Fibroblast of peridontal ligament (primary cell): ENCODE results near the gene EIF1.
A peak's percentile ranks its signal among the peaks of the same experiment; 100 is the strongest.
"Not testable (repeated sequence)": the region's sequence is repeated elsewhere in the genome, so short reads cannot be mapped to it uniquely, and the experiment has no call there.

Source experiments
- DNase-seq: peaks from one replicate; pipeline ENCODE4 v3.0.0-alpha.2; 2010; ENCODE audit errors: extremely low read depth

EIF1 gene

GRCh38 chr17:41678907-41679739, 9.6 kb upstream of the EIF1 start:
- DNase-seq: peak; percentile 55

GRCh38 chr17:41679740-41680425, 8.8 kb upstream of the EIF1 start:
- no peak for DNase-seq

- no peak for DNase-seq
Observed at GRCh38 chr17:41680426-41681040, 8.2 kb upstream of the EIF1 start.

- no peak for DNase-seq
Observed at GRCh38 chr17:41681776-41682175, 6.9 kb upstream of the EIF1 start.

DNA sequence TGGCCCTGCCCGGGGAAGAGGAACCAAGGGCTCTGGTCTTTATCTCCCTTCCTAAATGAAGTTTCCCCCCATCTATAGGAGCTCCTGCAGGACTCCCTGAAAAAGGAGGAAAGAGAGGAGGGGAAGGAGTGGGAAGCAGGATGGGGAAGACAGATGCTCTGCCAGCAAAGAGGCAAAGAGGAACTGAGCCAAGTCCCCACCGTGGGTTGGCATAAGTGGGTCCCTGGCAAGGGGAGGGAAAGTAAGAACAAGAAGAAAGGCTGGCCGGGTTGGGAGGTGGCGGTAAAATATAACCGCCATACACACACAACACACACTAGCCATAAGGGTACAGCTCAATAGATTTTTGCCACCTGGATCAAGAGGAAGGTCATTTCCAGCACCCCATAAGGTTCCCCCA, 6.1 kb upstream of the EIF1 start:
- no peak for DNase-seq

GRCh38 chr17:41683441-41684007, 5.2 kb upstream of the EIF1 start:
- no peak for DNase-seq

DNA sequence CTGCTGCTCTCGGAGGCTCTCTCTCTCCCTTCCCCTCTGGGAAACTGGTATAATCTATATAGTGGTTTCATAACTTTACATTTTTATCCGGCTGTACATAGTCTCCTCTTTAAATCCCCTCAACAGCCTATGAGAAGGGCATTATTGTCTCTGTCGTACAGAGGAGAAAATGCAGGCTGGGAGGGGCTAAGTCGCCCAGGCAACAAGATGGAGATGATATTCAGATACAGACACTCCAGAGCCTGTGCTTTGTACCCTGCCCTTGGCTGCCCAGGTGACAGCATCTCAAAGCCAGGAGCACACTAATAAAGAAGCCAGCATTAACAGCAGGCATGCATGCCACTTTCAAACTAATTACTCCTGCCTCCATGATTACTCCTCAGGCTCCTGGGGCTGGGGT, 4.7 kb upstream of the EIF1 start:
- DNase-seq: no peak

- DNase-seq: not testable (repeated sequence)
Observed at GRCh38 chr17:41685753-41686152, 2.9 kb upstream of the EIF1 start.

DNA sequence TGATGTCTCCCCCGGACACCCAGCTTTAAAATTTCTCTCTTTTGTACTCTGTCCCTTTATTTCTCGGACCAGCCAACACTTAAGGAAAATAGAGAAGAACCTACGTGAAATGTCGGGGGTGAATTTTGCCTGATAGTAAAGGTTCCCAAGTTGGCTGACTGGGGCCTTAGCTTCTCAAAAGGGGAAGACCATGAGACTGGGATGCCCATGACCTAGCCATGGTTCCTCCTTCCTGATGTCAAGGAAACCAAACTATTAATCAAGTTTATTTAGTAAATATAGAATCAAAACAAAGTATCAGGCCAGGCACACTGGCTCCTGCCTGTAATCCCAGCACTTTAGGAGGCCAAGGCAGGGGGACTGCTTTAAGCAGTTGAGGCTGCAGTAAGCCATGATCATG, 2.4 kb upstream of the EIF1 start:
- no peak for DNase-seq

DNA sequence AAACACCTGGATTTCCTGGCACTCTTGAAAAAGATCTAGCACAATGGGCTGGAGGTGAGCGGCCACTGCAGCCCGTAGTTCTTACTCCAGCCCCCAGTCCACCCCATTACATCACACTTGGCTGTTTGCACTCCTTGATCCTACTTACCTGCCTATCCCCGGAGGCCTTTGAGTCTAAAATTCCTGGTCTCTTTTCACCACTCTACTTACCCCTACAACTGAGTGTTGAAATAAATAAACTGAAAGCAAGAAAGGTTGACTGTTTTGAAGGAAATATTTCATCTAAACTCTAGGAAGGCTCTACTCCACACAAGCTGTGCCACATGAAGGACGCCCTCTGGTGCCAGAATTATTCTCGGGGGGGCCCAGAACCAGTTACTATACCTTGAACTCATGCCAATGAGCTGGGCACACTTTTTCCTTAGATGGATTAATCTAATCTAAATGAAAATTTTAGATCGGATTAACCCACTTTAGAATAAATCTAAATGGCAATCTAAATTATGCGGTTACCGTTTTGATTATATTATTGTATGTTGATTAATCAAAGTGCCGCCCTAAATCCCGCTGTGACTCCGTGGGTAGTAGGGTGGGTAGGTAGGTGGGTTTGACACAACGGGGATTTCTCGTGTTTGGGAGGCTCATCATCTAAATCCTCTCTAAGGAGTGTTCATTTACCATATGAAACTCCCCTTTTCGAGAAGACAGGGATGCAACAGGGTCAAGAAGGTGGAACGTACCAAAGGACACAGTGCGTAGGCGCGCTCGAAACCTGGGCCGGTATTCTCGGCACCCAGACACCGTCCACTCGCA, 651 bp upstream of the EIF1 start:
- peak; percentile 59 for DNase-seq

DNA sequence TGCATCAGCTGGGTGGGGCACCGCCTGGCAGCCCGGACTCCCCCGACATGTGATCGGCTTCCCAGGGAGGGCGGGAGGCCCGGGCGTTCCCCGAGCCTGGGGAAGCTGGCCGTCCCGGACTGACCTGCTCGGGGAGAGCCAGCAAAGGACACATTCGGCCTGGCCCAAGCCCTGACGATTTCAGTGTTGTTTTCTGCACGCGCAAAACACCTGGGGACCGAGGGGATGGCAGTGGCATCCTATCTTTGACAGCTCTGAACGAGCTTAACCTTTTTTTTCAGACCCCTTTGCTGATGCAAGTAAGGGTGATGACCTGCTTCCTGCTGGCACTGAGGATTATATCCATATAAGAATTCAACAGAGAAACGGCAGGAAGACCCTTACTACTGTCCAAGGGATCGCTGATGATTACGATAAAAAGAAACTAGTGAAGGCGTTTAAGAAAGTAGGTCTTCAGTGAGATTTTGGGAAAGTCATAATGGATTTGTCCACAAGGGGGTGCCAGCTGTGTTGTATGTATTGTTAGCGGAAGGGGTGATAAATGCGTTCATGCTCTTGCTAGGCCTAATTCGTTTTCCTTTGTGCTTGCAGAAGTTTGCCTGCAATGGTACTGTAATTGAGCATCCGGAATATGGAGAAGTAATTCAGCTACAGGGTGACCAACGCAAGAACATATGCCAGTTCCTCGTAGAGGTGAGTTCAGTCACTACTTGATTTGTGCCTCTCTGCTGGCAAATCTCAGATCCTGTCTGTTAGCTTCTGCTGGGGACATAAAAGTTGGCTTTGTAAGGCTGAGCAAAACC, 1.0 kb downstream of the EIF1 start:
- peak; percentile 89 for DNase-seq

DNA sequence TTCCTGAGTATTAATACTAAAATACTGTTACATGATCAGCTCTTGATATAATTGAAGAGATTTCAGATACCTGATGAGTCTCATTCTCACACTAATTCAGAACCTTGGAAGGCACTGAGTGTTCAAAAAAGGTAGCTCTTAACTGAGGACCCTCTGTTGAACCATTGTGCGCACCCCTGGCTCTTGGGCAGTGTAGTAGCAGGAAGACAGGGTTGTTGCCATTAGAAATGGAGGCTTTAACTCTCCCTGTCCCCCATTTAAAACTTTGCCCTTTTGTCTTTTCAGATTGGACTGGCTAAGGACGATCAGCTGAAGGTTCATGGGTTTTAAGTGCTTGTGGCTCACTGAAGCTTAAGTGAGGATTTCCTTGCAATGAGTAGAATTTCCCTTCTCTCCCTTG, 1.8 kb downstream of the EIF1 start:
- DNase-seq: no peak

DNA sequence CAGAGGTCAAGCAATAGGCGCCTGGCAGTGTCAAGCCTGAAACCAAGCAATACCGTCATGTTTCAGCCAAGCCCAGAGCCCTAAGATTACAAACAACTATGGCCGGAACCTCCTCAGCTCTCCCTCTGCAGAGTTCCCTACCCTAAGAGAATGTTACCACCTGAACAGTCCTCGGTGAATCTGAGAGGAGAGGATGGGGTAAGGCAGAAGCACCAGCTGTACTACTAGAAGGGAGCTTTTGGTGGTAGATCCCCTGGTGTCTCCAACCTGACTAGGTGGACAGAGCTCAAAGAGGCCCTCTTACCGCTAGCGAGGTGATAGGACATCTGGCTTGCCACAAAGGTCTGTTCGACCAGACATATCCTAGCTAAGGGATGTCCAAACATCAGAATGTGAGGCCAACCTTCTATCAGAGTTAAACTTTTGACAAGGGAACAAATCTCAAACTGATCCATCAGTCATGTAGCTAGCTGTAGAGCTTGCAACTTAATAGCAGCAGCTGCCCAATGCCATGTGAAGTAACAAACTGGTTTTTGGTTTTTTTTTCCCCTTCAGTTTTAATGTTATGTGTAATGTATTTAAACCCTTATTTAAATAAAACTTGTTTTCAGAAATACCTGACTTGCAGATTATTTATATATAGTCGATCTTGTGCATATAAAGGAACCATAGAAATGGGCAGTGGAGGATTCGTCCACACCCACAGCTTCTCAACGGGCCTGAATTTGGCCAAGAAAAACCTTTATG, 2.5 kb downstream of the EIF1 start:
- DNase-seq: no peak

DNA sequence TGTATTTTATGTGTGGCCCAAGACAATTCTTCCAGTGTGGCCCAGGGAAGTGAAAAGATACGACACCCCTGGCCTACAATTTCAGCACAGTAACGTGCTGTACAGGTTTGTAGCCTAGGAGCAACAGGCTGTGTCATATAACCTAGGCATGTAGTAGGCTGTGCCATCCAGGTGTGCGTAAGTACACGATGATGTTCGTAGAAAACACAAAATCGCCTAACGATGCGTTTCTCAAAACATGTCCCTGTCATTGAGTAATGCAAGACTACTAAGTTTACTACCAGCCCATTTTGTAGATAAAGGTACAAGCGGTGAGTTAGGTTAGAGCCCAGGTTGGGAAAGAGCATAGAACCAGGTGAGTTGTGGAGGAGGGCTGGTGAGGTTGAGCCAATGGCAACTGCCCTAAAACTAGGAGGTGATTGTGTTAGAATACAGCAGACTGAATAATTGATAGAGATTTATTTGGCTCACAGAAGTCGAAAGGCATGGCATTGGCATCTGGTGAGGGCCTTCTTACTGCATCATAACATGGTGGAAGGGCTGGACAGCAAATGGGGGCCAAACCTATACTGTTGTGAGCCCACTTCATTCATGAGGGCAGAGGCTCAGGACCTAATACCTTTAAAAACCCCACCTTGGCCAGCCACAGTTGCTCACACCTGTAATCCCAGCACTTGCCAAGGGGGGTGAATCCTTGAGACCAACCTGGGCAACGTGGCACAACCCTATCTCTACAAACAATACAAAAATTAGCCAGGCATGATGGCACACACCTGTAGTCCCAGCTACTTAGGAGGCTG, 4.2 kb downstream of the EIF1 start:
- DNase-seq: no peak

- no peak for DNase-seq
Observed at GRCh38 chr17:41695134-41695661, 6.5 kb downstream of the EIF1 start.

GRCh38 chr17:41695954-41696757, 7.5 kb downstream of the EIF1 start:
- peak; percentile 87 for DNase-seq

DNA sequence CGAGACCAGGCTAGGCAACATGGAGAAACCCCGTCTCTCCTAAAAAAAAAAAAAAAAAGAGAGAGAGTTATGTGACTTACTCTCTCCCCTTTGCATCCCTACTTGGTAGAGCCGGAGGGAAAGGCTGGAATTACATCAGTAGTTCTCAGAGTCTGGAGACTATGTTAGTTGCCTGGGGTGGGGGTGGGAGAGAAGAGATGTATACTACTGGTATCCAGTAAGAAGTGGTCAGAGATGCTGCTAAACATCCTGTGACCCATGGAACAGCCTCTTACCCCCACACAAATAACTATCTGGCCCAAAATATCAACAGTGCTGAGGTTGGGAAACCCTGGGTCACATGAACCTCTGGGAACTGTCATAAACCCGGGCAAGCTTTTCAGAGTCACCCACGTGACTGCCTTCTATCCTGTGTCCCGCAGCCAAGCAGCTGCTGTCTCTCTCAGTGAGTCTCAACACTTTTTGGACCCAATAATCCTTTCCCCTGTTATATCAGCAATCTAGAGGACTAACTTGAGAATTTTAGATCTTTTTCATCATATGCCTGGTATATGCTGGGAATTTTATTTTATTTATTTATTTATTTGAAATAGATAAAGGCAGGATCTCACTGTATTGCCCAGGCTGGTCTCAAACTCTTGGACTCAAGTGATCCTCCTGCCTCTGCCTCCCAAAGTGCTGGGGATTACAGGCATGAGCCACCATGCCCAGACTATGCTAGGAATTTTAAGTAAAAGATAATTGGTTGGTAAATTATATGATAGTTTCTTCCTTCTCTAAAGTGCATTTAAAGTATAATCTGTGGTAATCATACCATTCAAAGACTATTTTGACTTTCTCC, 8.7 kb downstream of the EIF1 start:
- DNase-seq: peak; percentile 72
